Activated CD8-positive, alpha-beta memory T cell treated with anti-CD3 and anti-CD28 coated beads for 4 hours (primary cell): Measurements from ENCODE around the gene RAP1GDS1.
"Not testable (repeated sequence)": the region's sequence is repeated elsewhere in the genome, so short reads cannot be mapped to it uniquely, and the experiment has no call there.

ENCODE experiments used
- DNase-seq, 2 donors: peaks; one replicate each; pipeline ENCODE4 v3.0.0-alpha.2; 2020; ENCODE audit warnings: low read depth in 2 of 2

The RAP1GDS1 gene

DNA sequence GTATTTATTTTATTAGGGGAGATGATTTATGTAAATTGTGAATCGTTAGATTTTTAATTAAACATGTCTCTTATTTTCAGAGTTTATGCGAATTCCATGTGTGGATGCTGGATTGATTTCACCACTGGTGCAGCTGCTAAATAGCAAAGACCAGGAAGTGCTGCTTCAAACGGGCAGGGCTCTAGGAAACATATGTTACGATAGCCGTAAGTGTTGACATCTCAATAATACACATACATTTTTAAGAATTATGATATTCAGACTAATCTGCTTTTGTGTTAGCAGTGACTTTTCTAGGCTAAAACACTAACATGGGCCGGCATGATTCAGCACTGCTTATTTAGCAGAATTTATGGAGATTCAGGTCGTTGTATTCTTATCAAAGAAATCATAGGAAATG, 91.2 kb downstream of the RAP1GDS1 start:
- DNase-seq, result no peak

DNA sequence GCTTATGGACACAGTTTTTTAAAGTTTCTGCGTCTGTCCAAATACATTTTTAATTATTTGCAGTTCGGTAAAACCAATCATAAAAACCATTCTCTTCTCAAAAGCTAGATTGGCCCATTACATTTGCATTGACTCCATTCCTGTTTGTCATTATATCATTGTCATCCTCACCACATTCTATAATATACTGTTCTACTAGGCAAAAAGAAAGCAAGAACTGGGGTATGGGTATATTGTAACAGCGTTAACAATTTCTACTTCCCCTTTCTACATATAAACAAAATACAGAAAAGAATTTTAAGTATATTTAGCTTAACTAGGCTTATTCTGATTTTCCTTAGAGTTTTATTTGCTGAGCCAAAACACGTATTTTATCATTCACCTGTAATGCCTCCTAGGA, 91.8 kb downstream of the RAP1GDS1 start:
- no peak for DNase-seq

GRCh38 chr4:98358630-98359248, 97.6 kb downstream of the RAP1GDS1 start:
- DNase-seq, result no peak

- DNase-seq, result no peak
Measured at GRCh38 chr4:98359646-98360045, 98.5 kb downstream of the RAP1GDS1 start.

DNA sequence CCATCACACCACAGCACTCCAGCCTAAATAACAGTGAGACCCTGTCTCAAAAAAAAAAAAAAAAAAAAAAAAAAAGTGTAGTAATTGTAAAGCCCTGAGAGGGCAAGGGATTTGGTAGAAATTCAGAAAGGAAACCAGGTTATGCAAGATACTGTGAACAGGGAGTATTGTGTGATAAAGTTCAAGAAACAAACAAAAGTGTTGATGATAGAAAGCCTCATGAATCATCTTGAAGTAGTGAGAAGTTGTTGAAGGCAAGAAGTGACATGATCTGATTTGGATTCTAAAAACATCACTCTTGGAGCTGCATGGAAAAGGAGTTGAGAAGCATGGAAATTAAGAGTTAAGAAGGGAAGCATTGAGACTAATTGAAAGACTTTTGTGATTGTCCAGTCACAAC, 102.2 kb downstream of the RAP1GDS1 start:
- DNase-seq, result no peak

GRCh38 chr4:98366275-98366674, 105.1 kb downstream of the RAP1GDS1 start:
- not testable (repeated sequence) for DNase-seq

- not testable (repeated sequence) for DNase-seq
Measured at GRCh38 chr4:98368000-98368399, 106.8 kb downstream of the RAP1GDS1 start.

DNA sequence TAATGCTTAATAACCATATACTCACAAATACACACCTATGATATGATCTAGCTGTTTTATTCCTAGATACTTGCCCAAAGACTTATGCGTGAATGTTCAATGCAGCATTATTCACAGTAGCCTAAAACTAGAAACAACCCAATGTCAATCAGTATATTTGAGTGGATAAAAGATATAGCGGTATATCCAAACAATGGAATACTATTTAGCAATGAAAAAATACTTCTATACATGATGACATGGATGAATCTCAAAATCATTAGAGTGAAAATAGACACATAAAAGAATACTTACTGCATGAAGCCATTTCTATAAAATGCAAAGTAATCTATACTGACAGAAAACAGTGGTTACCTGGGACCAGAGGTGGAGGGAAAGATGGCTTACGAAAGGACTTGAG, 108.1 kb downstream of the RAP1GDS1 start:
- no peak for DNase-seq

DNA sequence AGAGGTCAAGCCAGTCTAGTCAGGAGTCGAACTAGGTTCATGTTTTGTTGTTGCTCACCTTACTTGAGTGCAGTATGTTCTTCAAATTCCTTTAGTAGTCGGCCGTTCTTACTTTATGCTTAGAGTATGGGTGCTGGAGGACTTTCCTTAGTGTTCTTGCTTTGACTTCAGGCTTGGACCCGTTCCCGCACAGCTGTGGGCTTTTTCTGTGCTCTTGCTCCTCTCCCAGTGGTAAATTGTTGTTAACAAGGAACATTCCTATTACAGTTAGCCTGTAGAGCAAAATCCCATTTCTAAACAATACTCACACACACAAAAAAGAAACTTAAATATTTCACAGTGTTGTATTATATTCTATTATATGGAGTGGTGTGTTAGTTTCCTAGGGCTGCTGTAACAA, 113.5 kb downstream of the RAP1GDS1 start:
- DNase-seq, result no peak

GRCh38 chr4:98377559-98377958, 116.4 kb downstream of the RAP1GDS1 start:
- DNase-seq, result no peak

DNA sequence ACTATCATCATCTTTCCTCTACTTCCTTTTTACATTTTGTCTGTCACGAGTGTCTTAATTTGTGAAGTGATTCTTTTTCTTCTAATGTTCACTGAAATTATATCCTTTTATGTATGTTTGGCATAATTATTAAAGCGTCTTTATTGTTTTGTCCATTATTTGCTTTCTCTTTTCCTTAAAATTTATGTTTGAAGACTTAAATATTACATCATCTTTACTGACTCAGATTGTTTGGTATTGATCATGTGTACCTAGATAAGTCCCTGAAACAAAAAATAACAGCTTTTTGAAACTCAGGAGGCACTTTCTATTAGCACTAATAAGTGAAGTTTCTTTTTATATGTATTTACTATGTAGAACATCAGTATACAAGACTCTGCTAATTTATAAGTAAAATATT, 120.1 kb downstream of the RAP1GDS1 start:
- no peak for DNase-seq

DNA sequence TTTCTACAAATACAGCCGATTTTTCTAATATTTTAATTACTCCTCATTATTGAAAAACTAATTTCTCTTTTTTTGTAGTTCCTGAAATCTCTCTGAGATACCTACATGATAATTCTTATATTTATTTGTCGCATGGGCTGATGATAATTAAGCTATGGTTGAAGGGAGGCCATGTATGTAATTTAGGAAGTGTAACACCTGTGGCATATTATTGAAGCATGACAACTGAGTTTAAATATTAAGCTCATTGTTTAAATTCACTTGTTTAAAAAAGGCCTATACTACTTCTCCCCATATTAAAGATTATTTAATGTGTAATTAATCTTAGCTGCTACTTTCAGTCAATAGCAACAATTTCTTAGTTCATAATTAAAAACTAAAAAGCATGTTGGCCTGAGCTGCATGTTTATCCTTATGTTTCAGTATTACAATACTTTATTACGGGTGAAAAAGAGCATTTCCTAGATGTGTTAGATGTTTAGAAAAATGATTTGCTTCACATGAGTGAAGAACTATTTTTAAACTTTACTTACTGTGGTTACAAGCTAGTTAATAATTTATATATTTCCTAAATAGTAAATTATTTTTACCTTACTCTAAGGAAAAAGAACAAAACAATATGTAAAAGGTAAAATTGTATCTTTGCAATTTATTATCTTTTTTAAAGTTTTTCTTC, 122.4 kb downstream of the RAP1GDS1 start:
- no peak for DNase-seq

- DNase-seq, result no peak
Measured at GRCh38 chr4:98385831-98386230, 124.6 kb downstream of the RAP1GDS1 start.

DNA sequence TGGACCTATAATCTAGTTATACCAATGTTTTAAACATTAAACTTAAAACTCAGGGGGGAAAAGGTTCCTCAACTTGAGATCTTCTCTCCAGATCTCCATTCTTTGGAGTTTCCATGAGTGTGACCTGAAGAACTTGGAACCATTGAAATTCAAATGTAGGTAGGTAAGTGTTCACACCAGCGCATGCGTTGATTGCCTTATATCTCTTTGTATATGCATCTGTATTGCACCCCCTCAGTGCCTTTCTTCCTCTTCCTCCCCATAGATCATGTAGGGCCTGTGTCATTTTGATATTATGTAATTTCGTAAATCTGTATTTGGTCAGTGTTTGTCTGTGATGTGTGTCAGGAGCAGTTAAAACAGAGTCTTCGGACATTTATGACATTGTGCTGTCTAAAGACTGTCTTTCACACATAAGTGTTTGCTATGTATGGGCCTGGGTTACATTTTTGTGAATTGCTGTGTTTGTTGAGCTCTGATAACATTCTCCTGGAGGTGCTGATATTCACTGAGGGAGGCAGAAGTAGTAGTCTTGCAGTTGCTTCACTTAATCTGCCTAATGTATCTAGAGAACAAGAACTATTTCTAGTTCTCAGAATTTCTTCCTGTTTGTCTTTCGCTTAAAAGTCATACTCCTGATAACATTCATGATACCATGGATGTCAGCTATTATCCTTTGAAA, 126.3 kb downstream of the RAP1GDS1 start:
- no peak for DNase-seq

GRCh38 chr4:98394134-98394533, 132.9 kb downstream of the RAP1GDS1 start:
- no peak for DNase-seq

DNA sequence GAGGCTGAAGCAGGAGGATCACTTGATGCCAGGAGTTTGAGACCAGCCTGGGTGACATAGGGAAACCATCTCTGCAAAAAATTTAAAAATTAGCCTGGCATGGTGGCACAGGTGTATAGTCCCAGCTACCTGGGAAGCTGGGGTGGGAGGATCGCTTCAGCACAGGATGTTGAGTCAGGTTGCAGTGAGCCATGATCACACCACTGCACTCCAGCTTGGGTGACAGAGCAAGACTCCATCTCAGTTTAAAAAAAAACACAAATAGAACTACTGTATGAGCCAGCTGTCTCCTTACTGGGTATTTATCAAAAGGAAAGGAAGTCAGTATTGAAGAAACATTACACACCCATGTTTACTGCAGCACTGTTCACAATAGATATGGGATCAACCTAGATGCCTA, 138.7 kb downstream of the RAP1GDS1 start:
- no peak for DNase-seq

- no peak for DNase-seq
Measured at GRCh38 chr4:98406819-98407218, 145.6 kb downstream of the RAP1GDS1 start.

DNA sequence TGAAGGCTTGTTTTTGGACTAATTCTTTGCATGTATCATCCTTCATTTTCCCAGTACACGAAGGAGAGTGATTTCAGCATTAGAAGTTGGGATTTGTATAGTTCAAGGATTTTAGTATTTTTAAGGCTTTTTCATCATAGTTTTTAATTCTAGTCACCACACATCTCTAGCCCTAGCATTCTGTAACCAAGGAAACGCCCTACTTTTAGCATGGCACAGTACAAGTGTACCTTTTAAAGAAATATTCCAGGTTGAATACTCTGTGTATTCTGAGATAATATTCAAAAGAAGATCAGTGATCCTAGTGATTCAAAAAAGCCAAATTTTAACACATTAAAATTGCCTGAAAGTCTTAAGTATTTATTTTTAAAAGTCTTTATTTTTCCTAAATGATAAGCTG, 150.5 kb downstream of the RAP1GDS1 start:
- DNase-seq, result no peak

DNA sequence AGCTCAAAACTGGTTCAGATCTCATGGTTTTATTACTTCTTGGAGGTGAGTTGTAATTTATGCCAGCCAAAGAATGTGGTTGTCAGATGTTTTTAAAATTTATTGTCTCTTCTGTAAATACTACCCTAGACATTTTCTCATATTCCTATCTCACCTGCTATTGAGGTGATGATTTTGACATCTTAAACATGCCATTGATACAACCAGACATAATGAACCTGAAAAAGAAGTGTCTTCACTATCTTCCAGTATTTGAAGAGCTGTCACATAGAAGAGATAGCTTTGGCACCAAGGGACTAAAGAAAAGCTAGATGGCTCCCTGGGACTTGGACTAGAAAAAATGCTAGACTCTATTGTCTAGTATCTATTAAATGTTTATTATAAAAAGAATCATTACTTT, 155.7 kb downstream of the RAP1GDS1 start:
- DNase-seq, result no peak

GRCh38 chr4:98420151-98420550, 159.0 kb downstream of the RAP1GDS1 start:
- DNase-seq, result not testable (repeated sequence)

GRCh38 chr4:98421111-98421510, 159.9 kb downstream of the RAP1GDS1 start:
- DNase-seq, result no peak

- no peak for DNase-seq
Measured at GRCh38 chr4:98423009-98423408, 161.8 kb downstream of the RAP1GDS1 start.

DNA sequence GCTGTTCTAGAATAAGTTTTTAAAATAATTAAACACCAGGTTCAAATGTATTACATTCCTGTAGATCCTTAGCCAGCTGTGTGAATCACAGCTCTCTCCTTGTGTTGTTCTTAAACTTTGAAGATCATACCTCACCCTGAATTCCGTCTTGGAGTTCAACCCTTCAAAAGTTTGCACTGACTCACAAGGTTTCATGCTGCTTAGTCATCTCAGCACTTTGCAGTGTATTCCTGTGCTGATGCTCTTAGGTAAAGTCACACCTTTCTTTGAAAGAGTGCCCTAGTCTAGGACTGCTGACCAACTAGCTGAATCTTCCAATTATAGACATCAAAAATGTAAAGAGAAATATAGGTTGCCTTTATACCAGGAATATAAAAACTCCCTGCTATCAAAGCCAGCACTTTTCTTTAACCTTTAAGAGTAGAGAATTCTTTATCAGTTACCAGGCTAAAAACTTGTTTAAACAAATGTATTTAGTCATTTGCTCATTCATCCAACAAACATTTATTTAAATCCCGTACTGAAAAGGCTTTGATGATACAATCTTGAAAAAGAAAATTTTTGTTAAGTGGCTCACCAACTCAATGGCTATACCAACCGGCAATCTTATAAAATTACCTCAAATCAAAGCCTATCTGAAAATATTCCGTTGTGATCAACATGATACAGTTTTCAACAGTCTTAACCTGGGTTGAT, 169.7 kb downstream of the RAP1GDS1 start:
- no peak for DNase-seq
